NCI-H2227 (cell line): ENCODE data around the gene MRFAP1.
"Not testable (repeated sequence)": the region's sequence is repeated elsewhere in the genome, so short reads cannot be mapped to it uniquely, and the experiment has no call there.

Experiments
- DNase-seq: peaks from one replicate; lab custom pipeline; 2025; ENCODE audit not compliant: unreplicated experiment; lab: John Stamatoyannopoulos, UW

Gene MRFAP1

DNA sequence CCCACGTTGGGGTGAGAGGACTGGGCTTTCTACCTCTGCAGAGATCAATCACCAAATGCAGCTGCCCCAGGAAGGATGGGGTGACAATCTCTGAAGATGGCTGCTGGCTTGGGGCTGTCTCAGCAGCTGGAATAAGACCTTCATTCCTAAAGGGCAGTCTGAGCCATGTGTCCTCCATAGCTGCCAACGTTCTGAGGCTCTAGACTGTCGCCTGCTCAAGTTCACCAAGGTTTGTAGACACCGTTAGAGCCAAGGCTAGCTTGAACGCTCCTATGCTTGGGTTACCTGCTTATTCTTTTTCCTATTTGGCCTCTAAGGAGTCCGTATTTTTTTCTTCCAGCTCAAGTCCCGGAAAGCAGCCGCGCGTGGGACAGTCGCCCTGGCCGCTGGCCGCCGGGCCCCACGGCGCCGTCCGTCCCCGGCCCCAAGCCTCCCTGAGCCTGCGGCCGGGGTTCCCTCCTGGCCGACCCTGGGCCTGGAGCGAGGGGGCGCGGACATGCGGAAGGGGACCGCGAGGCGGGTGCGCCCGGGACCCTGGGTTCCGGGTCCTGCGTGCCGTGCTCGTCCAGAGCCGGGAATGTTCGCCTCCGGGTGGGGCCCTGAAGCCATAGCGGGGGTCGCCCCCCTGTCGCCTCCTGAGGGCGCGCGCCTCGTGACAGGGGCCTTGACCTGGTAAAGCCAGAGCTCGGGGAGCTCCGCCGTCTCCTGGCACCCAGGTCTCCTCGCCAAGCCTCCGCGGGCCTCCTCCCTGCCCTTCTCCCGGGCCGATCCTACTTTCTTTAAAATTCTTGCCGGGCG, 23.3 kb downstream of the MRFAP1 start:
- no peak for DNase-seq

DNA sequence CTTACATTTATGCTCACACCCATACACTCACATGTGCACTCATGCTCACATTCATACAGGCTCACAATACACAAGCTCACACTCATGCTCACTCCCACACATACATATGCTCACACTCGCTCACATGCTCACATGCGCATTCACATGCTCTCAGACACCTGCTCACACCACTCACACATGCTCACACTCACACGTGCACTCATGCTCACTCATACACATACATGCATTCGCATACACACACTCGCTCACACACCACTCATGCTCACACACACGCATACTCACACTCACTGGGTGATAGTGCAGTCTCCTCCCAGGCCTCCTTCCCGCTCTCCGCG, 24.8 kb downstream of the MRFAP1 start:
- no peak for DNase-seq

DNA sequence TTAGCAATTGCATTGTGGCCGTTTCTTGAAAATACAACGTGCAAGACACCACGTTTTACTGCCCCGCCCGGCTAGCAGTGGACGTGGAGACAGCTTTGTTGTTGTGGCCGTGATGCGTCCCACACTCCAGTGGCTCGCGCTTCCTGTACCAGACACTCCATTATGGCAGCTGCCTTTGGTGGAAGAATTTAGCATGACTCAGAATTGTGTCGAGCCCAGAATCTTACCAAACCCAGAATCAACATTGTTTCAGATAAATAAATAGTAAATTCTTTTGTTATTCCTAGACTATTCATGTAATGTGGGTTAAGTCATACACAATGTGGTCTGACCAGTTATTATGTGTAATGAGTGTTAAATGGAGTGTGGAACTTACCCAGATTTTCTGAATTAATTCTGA, 27.9 kb downstream of the MRFAP1 start:
- no peak for DNase-seq

DNA sequence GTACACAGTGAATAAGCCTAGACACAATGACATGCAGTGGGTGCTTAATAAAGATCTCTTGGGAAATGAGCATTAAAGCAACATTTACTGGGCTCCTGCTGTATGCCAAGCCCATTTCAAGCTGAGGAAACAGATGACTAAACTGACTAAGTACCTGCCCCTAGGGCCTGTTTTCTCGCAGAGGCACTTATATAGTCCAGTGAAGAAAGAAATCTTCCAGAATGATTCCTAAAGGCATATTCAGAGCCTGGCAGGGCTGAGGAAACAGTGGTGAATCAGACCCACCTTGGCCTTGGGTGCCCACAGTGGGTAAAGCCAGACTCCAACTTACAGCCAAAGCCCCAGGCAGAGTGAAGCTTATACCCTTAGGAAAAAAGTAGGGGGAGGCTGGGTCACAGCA, 31.2 kb downstream of the MRFAP1 start:
- no peak for DNase-seq

DNA sequence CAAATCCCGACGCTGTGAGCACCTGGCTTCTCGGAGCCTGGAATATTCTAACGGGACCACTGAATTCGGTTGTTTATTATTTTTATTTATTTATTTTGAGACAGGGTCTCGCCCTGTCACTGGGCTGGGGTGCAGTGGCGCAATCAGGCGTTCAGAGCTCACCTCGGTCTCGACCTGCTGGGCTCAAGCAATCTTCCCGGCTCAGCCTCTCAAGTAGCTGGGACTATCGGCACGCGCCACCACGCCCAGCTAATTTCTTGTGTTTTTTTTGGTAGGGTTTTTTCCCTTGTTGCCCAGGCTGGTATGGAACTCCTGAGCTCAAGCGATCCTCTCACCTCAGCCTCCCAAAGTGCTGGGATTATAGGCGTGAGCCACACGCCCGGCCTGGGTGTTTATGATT, 31.6 kb downstream of the MRFAP1 start:
- DNase-seq = no peak

DNA sequence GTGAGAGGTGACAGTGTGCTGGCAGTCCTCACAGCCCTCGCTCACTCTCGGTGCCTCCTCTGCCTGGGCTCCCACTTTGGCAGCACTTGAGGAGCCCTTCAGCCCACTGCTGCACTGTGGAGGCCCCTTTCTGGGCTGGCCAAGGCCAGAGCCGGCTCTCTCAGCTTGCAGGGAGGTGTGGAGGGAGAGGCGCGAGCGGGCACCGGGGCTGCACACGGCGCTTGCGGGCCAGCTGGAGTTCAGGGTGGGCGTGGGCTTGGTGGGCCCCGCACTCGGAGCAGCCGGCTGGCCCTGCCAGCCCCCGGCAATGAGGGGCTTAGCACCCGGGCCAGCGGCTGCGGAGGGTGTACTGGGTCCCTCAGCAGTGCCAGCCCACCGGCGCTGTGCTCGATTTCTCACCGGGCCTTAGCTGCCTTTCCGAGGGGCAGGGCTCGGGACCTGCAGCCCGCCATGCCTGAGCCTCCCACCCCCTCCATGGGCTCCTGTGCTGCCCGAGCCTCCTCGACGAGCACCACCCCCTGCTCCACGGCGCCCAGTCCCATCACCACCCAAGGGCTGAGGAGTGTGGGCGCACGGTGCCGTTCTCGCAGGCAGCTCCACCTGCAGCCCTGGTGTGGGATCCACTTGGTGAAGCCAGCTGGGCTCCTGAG, 32.2 kb downstream of the MRFAP1 start:
- not testable (repeated sequence) for DNase-seq

DNA sequence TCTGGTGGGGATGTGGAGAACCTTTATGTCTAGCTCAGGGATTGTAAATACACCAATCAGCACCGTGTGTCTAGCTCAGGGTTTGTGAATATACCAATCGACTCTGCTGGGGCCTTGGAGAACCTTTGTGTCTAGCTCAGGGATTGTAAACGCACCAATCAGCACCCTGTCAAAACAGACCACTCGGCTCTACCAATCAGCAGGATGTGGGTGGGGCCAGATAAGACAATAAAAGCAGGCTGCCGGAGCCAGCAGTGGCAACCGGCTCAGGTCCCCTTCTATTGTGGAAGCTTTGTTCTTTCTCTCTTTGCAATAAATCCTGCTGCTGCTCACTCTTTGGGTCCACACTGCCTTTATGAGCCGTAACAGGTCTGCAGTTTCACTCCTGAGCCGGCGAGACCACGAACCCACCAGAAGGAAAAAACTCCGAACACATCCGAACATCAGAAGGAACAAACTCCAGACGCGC, 32.7 kb downstream of the MRFAP1 start:
- peak; percentile 42 for DNase-seq

DNA sequence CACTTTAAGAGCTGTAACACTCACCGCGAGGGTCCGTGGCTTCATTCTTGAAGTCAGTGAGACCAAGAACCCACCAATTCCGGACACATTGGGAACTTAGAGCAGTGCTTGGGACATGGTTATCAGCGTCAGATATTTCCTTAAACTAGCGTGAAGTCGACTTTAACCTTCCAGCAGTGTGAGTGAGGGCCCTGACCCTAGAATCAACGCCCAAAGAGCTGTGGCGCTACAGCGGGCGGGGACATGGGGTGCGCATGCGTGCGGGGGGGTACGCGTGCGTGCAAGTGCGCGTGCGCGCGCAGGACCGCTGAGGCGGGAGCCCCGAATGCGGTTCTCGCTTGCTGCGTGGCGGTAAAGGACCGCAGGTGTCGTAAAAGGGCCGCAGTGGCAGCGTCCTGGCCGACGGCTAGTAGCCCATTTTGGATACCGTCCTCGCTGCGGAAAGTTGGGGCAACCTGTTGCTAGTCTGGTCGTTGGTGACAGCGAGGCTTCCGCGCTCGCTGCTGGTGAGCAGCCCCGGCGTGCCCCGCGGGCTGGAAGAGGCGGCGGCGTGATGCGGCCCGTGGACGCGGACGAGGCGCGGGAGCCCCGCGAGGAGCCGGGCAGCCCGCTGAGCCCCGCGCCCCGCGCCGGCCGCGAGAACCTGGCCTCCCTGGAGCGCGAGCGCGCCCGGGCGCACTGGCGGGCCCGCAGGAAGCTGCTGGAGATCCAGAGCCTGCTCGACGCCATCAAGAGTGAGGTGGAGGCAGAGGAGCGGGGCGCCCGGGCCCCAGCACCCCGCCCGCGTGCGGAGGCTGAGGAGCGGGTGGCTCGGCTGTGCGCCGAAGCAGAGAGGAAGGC, 33.4 kb downstream of the MRFAP1 start:
- peak; percentile 95 for DNase-seq

DNA sequence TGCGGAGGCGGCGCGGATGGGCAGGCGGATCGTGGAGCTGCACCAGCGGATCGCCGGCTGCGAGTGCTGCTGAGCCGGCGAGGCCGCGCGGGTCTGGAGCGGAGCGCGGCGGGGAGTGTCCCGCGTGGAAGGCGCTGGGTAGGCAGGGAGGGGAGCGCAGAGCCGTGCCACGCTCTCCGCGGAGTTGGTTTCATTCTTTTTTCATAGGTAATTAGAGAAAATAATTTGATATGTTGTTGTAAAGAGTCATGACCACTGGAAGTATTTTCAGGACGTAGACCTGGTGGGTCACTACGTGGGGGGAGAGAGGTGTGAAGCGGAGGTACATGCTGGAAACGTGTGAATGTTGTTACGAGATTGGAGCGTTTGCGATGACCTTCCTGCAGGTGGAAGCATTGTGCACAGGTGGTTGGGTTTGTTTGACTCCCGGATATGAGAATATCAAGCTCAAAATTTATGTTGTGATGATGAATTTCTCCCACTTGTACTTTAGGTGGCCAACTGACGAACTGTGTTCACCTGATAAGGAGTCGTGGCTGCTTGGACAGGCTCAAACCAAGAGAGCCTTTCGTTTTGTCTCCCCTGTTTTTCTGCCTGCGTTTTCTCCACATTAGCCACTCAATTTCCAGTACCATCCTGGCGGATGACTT, 34.1 kb downstream of the MRFAP1 start:
- DNase-seq = peak; percentile 46

DNA sequence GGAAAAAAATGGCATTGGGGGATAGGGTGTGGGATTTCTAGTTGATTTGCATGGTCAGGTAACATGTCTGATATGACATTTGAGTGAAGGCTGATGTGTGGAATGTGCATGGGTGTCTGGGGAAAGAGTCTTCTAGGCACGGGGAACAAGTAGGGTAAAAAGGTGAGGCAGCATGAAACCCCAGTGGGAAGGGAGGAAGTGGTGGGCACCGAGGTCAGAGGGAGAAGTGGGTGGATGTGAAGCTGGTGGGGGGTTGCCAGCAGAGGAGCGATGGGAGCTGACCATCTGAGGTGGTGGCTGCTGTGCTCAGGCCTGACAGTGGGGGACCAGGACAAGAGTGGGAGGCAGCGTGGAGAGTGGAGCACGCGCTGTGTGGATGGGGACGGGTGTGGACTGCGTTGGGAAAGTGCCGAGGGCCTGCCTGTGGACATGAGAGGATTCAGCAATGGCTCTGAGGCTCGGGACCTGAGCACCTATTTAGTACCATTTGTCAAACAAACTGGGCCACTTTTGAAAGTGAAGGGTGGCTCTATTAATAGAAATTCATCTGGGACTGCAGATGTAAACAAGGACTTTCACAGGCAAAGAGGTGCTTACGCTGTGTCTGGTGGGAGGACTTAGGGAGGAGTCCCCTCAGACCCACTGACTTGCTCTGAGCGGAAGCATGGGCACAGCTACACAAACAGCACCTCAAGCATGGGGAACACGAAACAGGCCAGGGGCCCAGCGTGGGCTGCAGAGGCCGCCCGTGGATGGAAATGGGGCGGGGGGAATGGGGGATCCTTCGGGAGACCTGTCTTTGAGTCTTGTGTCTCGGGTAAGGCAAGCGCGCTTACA, 36.5 kb downstream of the MRFAP1 start:
- DNase-seq = no peak

DNA sequence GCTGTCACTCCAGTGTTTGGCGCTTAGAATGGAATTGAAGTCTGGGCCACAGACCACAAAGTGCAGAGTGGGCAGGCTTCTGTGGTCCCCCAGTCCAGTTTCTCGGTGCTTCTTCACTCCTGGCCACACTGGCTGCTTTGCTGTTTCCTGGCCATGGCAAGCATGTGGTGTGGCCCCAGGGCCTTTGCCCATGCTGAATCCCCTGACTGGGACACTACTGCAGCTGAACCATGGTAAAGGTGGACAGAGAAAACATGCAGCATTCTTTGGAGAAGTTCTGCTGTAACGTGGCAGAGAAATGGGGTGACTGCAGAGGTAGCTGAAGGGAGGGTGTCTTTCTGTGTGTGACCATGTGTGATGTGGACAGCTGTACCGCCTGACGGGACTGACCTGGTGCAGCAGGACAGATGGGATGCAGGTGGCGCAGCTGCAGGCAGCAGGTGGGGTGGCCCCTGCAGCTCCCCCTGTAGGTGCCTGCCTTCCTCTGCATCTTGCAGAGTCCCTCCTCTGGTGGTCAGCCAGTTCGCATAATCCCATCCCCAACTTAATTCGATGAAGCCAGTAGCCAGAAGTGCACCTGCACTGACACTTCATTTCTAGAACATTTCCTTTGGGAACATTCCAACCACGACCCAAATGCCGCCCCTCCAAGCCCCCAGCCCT, 40.0 kb downstream of the MRFAP1 start:
- no peak for DNase-seq

DNA sequence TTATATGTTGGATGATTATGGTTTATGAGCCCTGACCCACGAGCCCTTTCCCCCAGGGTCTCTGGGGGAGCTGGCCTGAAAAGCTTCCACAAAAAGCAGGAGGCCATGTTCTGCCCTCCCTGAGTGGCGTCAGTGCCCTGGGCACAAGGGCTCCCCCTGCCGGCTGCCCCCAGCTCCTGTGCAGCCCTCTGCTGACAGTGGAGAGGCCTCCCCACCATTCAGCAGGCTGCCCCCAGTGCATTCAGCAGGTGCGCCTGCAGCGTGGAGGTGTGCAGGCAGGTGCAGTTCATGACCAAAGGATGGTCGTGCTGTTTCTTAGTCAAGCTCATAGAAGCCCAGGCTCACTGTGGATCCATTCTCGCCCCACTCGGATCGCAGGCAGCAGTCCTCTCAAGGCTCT, 40.7 kb downstream of the MRFAP1 start:
- DNase-seq = no peak

DNA sequence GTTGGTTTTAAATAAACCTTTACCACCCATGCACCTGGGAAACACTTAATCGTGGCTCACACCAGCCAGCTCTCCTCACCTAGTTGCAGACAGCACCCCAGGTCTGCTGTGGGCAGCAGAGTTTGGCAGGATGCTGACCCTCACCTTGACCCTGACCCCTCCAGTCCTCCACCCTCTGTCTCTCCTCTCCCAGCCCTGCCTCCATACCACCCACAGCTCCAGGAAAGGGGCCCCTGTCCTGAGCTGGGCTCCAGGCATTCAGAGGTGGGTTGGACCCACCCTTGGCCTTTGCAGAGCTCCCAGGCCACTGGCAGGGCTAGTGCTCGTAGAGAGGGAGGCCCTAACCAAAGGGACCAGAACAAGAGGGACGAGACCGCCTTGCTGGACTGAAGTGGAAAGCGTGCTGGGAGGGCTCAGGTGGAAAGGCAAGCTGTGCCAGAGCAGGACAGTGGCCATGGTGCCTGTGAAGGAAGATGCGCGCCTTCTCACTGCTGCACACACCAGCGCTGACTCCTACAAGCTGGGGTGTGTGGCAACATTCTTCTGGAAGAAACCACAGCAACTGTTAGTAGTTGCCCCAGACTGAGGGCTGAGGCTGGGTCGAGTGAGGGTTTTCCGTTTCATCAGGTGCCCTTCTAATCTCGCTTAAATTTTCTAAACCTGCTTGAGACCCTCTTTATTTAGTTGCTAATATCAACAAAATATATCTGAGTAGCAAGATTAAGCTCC, 42.5 kb downstream of the MRFAP1 start:
- no peak for DNase-seq

DNA sequence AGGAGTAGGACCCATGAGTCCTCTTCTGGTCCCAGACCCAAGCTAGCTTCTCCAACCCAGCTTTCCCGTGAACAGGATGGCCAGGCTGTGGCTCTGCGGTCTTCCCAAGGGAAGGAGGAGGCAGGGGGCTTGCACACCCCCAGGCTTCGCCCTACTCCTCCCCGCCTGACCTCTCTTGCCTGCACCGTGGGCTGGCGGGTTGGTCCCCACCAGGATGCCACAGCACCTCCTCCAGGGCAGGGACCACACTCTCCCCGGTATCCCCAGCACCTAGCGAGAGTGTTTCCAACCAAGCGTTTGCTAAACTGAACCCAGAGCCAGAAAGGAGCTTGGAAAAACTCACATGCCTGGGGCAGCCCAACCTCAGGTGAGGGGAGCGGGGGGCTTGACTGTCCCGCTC, 44.2 kb downstream of the MRFAP1 start:
- DNase-seq = no peak

DNA sequence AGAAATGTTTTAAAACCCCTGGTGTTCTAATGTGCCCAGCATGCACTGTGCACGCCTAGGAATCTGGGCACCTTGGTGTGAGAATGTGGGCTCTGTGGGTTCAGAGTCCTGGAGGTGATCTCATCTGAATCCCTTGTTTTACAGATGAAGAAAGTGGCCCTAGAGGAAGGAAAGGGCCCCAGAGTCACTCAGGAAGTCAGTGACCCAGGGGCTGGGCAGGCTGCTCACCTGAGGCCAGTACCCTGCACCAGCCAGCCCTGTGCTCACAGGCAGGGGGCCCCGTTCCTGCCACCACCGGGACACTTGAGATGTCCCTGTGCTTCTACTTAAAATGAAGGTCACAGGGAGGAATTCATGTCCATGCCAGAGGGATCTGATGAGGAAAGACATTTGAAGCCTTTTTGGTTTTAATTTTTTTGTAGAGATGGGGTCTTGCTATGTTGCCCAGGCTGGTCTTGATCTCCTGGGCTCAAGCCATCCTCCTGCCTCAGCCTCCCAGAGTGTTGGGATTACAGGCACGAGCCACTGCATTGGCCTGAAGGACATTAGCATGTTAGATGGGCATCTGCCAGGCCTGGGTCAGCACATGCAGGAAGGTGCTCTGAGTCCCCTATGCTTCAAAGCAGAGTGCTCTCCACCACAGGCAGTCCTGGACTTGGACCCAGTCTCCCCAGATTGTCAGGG, 45.8 kb downstream of the MRFAP1 start:
- DNase-seq = no peak

DNA sequence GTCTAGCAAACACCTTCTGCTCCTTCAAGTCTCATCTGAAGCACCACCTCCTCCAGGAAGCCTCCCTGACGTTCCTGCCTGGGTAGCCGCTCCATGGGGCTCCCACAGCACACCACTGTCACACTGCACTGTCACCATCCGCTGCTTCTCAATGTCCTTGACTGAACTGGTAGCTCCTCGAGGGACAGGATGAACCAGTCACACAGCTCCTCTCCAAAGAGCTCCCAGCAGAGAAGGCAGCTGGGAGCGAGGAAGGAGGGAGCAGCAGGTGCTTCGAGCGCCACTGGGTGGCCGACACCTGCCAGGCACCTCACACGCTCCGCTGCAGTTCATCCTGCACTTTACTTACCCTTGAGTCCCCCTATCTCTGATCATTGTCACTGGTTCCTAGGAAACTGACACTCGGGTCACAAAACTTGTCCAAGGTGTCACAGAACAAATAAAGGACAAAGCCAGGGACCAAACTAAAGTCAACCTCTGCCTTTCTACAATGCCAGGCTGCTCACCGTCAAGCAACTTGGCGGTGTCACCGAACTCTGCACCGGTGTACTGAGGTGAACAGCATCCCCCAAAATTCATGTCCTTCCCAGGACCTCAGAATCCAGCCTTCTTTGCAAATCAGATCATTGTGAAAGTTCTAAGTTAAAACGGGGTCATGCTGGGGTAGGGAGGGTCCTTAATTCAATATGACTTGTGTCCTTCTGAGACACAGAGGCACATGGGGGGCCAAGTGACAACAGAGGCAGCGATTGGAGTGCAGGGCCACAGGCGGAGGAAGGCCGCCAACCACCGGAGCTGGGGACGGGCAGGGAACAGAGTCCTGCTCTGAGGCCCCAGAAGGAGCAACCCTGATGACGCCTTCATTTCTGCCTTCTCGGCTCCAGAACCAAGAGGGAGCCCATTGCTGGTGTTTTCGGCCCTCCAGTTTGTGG, 47.7 kb downstream of the MRFAP1 start:
- DNase-seq = no peak

DNA sequence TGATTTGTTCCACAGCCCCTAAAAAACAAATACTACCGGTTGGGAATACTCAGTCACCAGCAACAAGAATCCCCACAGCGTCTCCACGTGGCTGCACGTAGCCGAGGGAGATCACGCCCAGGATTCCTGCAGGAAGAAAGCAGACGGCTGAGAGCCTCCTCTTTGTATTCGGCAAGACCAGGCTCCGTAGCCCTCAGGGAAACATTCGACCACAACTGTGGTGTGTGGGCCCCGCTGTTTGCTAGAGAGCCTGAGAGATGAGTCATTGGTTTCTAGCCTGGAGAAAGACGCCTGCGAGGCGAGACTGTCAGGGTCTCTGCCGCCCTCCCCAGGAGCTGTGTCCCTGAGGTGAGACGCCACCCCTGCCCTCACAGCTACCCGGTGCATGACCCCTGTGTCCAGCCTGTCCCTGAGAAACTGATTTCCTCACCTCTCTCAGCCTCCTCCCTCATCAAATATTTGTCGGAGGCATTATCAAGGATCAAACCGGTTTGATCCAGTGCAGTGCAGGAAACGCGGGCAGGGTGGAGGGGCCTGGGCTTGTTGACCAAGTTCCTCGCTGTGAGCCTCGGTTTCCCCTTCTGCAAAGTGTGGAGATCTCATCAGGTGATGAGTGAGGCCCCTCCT, 48.5 kb downstream of the MRFAP1 start:
- DNase-seq = no peak
